ENCODE results near the gene GPR18. TPM values are rescaled to one million over a fixed set of nuclear protein-coding genes. Genes with fewer than 3 reads are reported as not detected.

GPR18 gene
- total and polyA plus RNA-seq, 3 experiments from 2014 or later: 15.2 to 32.4 (median 16.2) TPM

GRCh38 chr13:99261059-99261458, 2.9 kb upstream of the GPR18 start:
- DNase-seq: no peak
- Histone ChIP-seq H3K9me3 (ENCODE audit: low read length) (no peaks in the 10 kb centered on the region), H3K36me3 (ENCODE audit: insufficient read depth, low read length) (no peaks in the 10 kb centered on the region), H3K27ac (ENCODE audit: low read depth, low read length) (no peak overlapping the region), H3K4me1 (ENCODE audit: insufficient read depth, low read length) (peaks cover 64% of the 10 kb centered on the region), H3K27me3 (ENCODE audit: insufficient read depth, low read length, poor library complexity, severe bottlenecking) (no peaks in the 10 kb centered on the region), H3K4me3 (ENCODE audit: low read length) (no peak overlapping the region)
- Mint-ChIP-seq H3K9me3 (no peaks in the 10 kb centered on the region), H3K4me1 (peaks cover 67 to 85% (median 80%) of the 10 kb centered on the region in 3 donors), H3K27me3 (no peaks in the 10 kb centered on the region), H3K4me3 (peak overlapping the region in 2 of 7 donors; percentile 17 to 20), H3K27ac (peak overlapping the region in 7 of 8 donors; percentile 51 to 92 (median 84)), H3K36me3 (peaks cover 0 to 39% (median 6%) of the 10 kb centered on the region in 3 donors)
- CTCF ChIA-PET: interaction anchor here (1.5 to 2.7 kb wide), 3 partner anchors 8 to 96 kb away, joined by 4 to 13 read pairs (median 7); no protein-coding TSS in a partner anchor
- POLR2A ChIA-PET: interaction anchor here (1.1 kb wide), 1 partner anchor 60 kb away, joined by 5 read pairs; the partner anchor contains the start of gene UBAC2

- H3K36me3 ChIP-seq (ENCODE audit: insufficient read depth, low read length): peaks cover 6% of the 10 kb centered on the region
- H3K27ac ChIP-seq (ENCODE audit: low read depth, low read length): no peak overlapping the region
- ChIA-PET CTCF (interaction anchor here (0.7 to 2.7 kb wide), 10 partner anchors 9 to 177 kb away, joined by 3 to 13 read pairs (median 4); partner anchors contain the start of gene UBAC2), POLR2A (interaction anchor here (0.6 to 1.2 kb wide), 4 partner anchors 26 to 64 kb away, joined by 3 to 4 read pairs (median 4); partner anchors contain the start of gene UBAC2)
- peaks cover 5 to 41% (median 11%) of the 10 kb centered on the region in 3 donors for H3K36me3 Mint-ChIP-seq
- no peaks in the 10 kb centered on the region for H3K9me3 ChIP-seq (ENCODE audit: low read length)
- no peaks in the 10 kb centered on the region for H3K27me3 Mint-ChIP-seq
- H3K27me3 ChIP-seq (ENCODE audit: insufficient read depth, low read length, poor library complexity, severe bottlenecking): no peaks in the 10 kb centered on the region
- H3K4me3 ChIP-seq (ENCODE audit: low read length): no peak overlapping the region
- H3K4me1 ChIP-seq (ENCODE audit: insufficient read depth, low read length): peaks cover 66% of the 10 kb centered on the region
- H3K4me1 Mint-ChIP-seq: peaks cover 68 to 85% (median 80%) of the 10 kb centered on the region in 3 donors
- H3K4me3 Mint-ChIP-seq: peak overlapping the region; percentile 9 to 98 (median 95)
- H3K27ac Mint-ChIP-seq: peak overlapping the region; percentile 89 to 99 (median 96)
- no peaks in the 10 kb centered on the region for H3K9me3 Mint-ChIP-seq
- DNase-seq: no peak
Measured at GRCh38 chr13:99260216-99260615, 2.0 kb upstream of the GPR18 start.

GRCh38 chr13:99258946-99259345, 767 bp upstream of the GPR18 start:
- peaks cover 10 to 49% (median 20%) of the 10 kb centered on the region in 3 donors for H3K36me3 Mint-ChIP-seq
- H3K4me1 Mint-ChIP-seq: peaks cover 66 to 84% (median 78%) of the 10 kb centered on the region in 3 donors
- Histone ChIP-seq H3K9me3 (ENCODE audit: low read length) (no peaks in the 10 kb centered on the region), H3K4me1 (ENCODE audit: insufficient read depth, low read length) (peaks cover 64% of the 10 kb centered on the region), H3K27ac (ENCODE audit: low read depth, low read length) (peak overlapping the region; percentile 39), H3K27me3 (ENCODE audit: insufficient read depth, low read length, poor library complexity, severe bottlenecking) (no peaks in the 10 kb centered on the region), H3K36me3 (ENCODE audit: insufficient read depth, low read length) (peaks cover 11% of the 10 kb centered on the region), H3K4me3 (ENCODE audit: low read length) (peak overlapping the region; percentile 32)
- CTCF ChIA-PET: interaction anchor here (0.9 to 4.4 kb wide), 12 partner anchors 10 to 185 kb away, joined by 3 to 68 read pairs (median 8); partner anchors contain the start of gene UBAC2
- POLR2A ChIA-PET: interaction anchor here (0.6 to 4.6 kb wide), 9 partner anchors 11 to 116 kb away, joined by 3 to 55 read pairs (median 6); partner anchors contain the start of gene UBAC2
- H3K9me3 Mint-ChIP-seq: no peaks in the 10 kb centered on the region
- H3K27ac Mint-ChIP-seq: peak overlapping the region; percentile 89 to 99 (median 96)
- no peaks in the 10 kb centered on the region for H3K27me3 Mint-ChIP-seq
- peak in 2 of 5 donors; percentile 43 to 58 for DNase-seq
- H3K4me3 Mint-ChIP-seq: peak overlapping the region; percentile 91 to 98 (median 96)

- peaks cover 10 to 52% (median 22%) of the 10 kb centered on the region in 3 donors for H3K36me3 Mint-ChIP-seq
- H3K4me3 Mint-ChIP-seq: peak overlapping the region; percentile 84 to 95 (median 86)
- peaks cover 60 to 82% (median 74%) of the 10 kb centered on the region in 3 donors for H3K4me1 Mint-ChIP-seq
- peak overlapping the region in 5 of 8 donors; percentile 55 to 89 (median 72) for H3K27ac Mint-ChIP-seq
- H3K27me3 Mint-ChIP-seq: no peaks in the 10 kb centered on the region
- Histone ChIP-seq H3K36me3 (ENCODE audit: insufficient read depth, low read length) (peaks cover 11% of the 10 kb centered on the region), H3K27me3 (ENCODE audit: insufficient read depth, low read length, poor library complexity, severe bottlenecking) (no peaks in the 10 kb centered on the region), H3K27ac (ENCODE audit: low read depth, low read length) (no peak overlapping the region), H3K4me1 (ENCODE audit: insufficient read depth, low read length) (peaks cover 63% of the 10 kb centered on the region), H3K9me3 (ENCODE audit: low read length) (no peaks in the 10 kb centered on the region), H3K4me3 (ENCODE audit: low read length) (peak overlapping the region; percentile 74)
- CTCF ChIA-PET: interaction anchor here (1.5 to 4.4 kb wide), 4 partner anchors 11 to 103 kb away, joined by 4 to 68 read pairs (median 13); partner anchors contain the start of gene UBAC2
- POLR2A ChIA-PET: interaction anchor here (0.6 to 4.6 kb wide), 7 partner anchors 9 to 83 kb away, joined by 3 to 55 read pairs (median 6); partner anchors contain the start of gene UBAC2
- DNase-seq: no peak
- H3K9me3 Mint-ChIP-seq: no peaks in the 10 kb centered on the region
Measured at GRCh38 chr13:99257291-99257690, 888 bp downstream of the GPR18 start.

GRCh38 chr13:99256709-99257108, 1.5 kb downstream of the GPR18 start:
- H3K27me3 ChIP-seq (ENCODE audit: insufficient read depth, low read length, poor library complexity, severe bottlenecking): no peaks in the 10 kb centered on the region
- ChIA-PET POLR2A (interaction anchor here (0.6 to 4.6 kb wide), 8 partner anchors 9 to 78 kb away, joined by 4 to 55 read pairs (median 6); partner anchors contain the start of gene UBAC2), CTCF (interaction anchor here (0.8 to 4.4 kb wide), 8 partner anchors 8 to 186 kb away, joined by 3 to 68 read pairs (median 7); partner anchors contain the start of gene UBAC2)
- no peaks in the 10 kb centered on the region for H3K9me3 ChIP-seq (ENCODE audit: low read length)
- H3K36me3 ChIP-seq (ENCODE audit: insufficient read depth, low read length): peaks cover 11% of the 10 kb centered on the region
- Mint-ChIP-seq H3K4me3 (peak overlapping the region; percentile 84 to 95 (median 86)), H3K27ac (peak overlapping the region in 7 of 8 donors; percentile 69 to 96 (median 89)), H3K27me3 (no peaks in the 10 kb centered on the region), H3K9me3 (no peaks in the 10 kb centered on the region), H3K4me1 (peaks cover 66 to 82% (median 80%) of the 10 kb centered on the region in 3 donors), H3K36me3 (peaks cover 10 to 52% (median 22%) of the 10 kb centered on the region in 3 donors)
- peaks cover 69% of the 10 kb centered on the region for H3K4me1 ChIP-seq (ENCODE audit: insufficient read depth, low read length)
- DNase-seq: no peak
- H3K4me3 ChIP-seq (ENCODE audit: low read length): peak overlapping the region; percentile 65
- no peak overlapping the region for H3K27ac ChIP-seq (ENCODE audit: low read depth, low read length)

GRCh38 chr13:99256283-99256682, 1.9 kb downstream of the GPR18 start:
- Histone ChIP-seq H3K27me3 (ENCODE audit: insufficient read depth, low read length, poor library complexity, severe bottlenecking) (no peaks in the 10 kb centered on the region), H3K27ac (ENCODE audit: low read depth, low read length) (no peak overlapping the region), H3K4me3 (ENCODE audit: low read length) (peak overlapping the region; percentile 65), H3K36me3 (ENCODE audit: insufficient read depth, low read length) (peaks cover 13% of the 10 kb centered on the region), H3K9me3 (ENCODE audit: low read length) (no peaks in the 10 kb centered on the region), H3K4me1 (ENCODE audit: insufficient read depth, low read length) (peaks cover 69% of the 10 kb centered on the region)
- H3K36me3 Mint-ChIP-seq: peaks cover 10 to 48% (median 23%) of the 10 kb centered on the region in 3 donors
- peaks cover 67 to 83% (median 81%) of the 10 kb centered on the region in 3 donors for H3K4me1 Mint-ChIP-seq
- no peak for DNase-seq
- ChIA-PET POLR2A (interaction anchor here (0.6 to 4.6 kb wide), 8 partner anchors 10 to 78 kb away, joined by 4 to 55 read pairs (median 6); partner anchors contain the start of gene UBAC2), CTCF (interaction anchor here (0.8 to 4.4 kb wide), 10 partner anchors 8 to 186 kb away, joined by 3 to 68 read pairs (median 4); partner anchors contain the start of gene UBAC2)
- H3K4me3 Mint-ChIP-seq: peak overlapping the region; percentile 84 to 95 (median 86)
- H3K9me3 Mint-ChIP-seq: no peaks in the 10 kb centered on the region
- no peaks in the 10 kb centered on the region for H3K27me3 Mint-ChIP-seq
- H3K27ac Mint-ChIP-seq: peak overlapping the region; percentile 67 to 96 (median 90)

- no peaks in the 10 kb centered on the region for H3K27me3 Mint-ChIP-seq
- no peaks in the 10 kb centered on the region for H3K27me3 ChIP-seq (ENCODE audit: insufficient read depth, low read length, poor library complexity, severe bottlenecking)
- H3K9me3 Mint-ChIP-seq: no peaks in the 10 kb centered on the region
- no peak overlapping the region for H3K27ac ChIP-seq (ENCODE audit: low read depth, low read length)
- ChIA-PET CTCF (interaction anchor here (1.2 to 4.4 kb wide), 8 partner anchors 9 to 79 kb away, joined by 3 to 68 read pairs (median 8); partner anchors contain the start of gene UBAC2), POLR2A (interaction anchor here (0.6 to 4.6 kb wide), 9 partner anchors 10 to 323 kb away, joined by 3 to 55 read pairs (median 5); partner anchors contain the start of gene UBAC2)
- H3K36me3 ChIP-seq (ENCODE audit: insufficient read depth, low read length): peaks cover 16% of the 10 kb centered on the region
- DNase-seq: no peak
- peak overlapping the region; percentile 65 for H3K4me3 ChIP-seq (ENCODE audit: low read length)
- H3K4me1 ChIP-seq (ENCODE audit: insufficient read depth, low read length): peaks cover 65% of the 10 kb centered on the region
- peaks cover 10 to 45% (median 27%) of the 10 kb centered on the region in 3 donors for H3K36me3 Mint-ChIP-seq
- peak overlapping the region; percentile 82 to 96 (median 92) for H3K27ac Mint-ChIP-seq
- peaks cover 69 to 81% (median 80%) of the 10 kb centered on the region in 3 donors for H3K4me1 Mint-ChIP-seq
- H3K9me3 ChIP-seq (ENCODE audit: low read length): no peaks in the 10 kb centered on the region
- H3K4me3 Mint-ChIP-seq: peak overlapping the region; percentile 79 to 95 (median 86)
Measured at GRCh38 chr13:99255271-99255670, 2.9 kb downstream of the GPR18 start.
